Prostate gland (tissue), 2 donors: ENCODE measurements around the gene BRICD5. TPM values are rescaled to one million over a fixed set of nuclear protein-coding genes. Genes with fewer than 3 reads are reported as not detected.

Experiments
- DNase-seq: peaks from one replicate; pipeline ENCODE4 v3.0.0-alpha.2; 2019; ENCODE audit warnings: low spot score
- H3K27ac ChIP-seq, 2 donors: fragments of 200-600 bp; sonication (generic); 2 replicates each; pipeline ENCODE4 v1.5.1; 2017 to 2019
- H3K27me3 ChIP-seq: fragments of 200-600 bp; sonication (generic); replicated peaks from 2 replicates; pipeline ENCODE4 v1.5.1; 2019; ENCODE audit not compliant: insufficient read depth
- H3K36me3 ChIP-seq, 2 donors: fragments of 200-600 bp; sonication (generic); 1 replicate in 1 of 2; 2 replicates in 1 of 2; pipeline versions ENCODE4 v1.5.1 to v1.8.1; 2017 to 2019
- H3K4me1 ChIP-seq: fragments of 200-600 bp; sonication (generic); replicated peaks from 2 replicates; pipeline ENCODE4 v1.5.1; 2019
- H3K4me3 ChIP-seq, 2 donors: fragments of 200-600 bp; sonication (generic); 2 replicates each; pipeline ENCODE4 v1.5.1; 2017 to 2019
- H3K9me3 ChIP-seq: fragments of 200-600 bp; sonication (generic); 2 replicates; pipeline ENCODE4 v1.5.1; 2017
- POLR2A ChIP-seq: fragments of 450-650 bp; IDR thresholded peaks from one replicate; pipeline ENCODE4 v1.6.1; 2016; ENCODE audit warnings: antibody characterized with exemption, mild to moderate bottlenecking
- POLR2AphosphoS5 ChIP-seq: sonication (generic); formaldehyde crosslinking; IDR thresholded peaks from one replicate; pipeline ENCODE4 v1.6.1; 2017; ENCODE audit warnings: antibody characterized with exemption
- WGBS: methylation state at CpG from one replicate; pipeline ENCODE4 v1.1.5; 2018; 5-methylcytosine and 5-hydroxymethylcytosine counted together
- intact Hi-C: fragments of 100-400 bp; cut with DNase I; formaldehyde crosslinking; loops from one replicate; pipeline ENCODE4 v1.14.2; 2022
- total RNA-seq, 2 donors: library from RNA; depleted of rRNA; stranded (reverse); fragments of >200 nt; gene quantifications; one replicate each; pipeline ENCODE4 v1.1.0, GENCODE V29; 2016
- TF ChIP-seq, protein P1 (sequence below), 4 experiments: fragments of 200-600 bp in 2 of 4; fragments of 450-650 bp in 2 of 4; sonication (generic) in 2 of 4; IDR thresholded peaks; 1 replicate in 3 of 4; 2 replicates in 1 of 4; pipeline ENCODE4 v1.5.1; 2016 to 2019; ENCODE audit warnings: antibody characterized with exemption in 4 of 4, mild to moderate bottlenecking in 2 of 4, moderate library complexity in 2 of 4

The BRICD5 gene
- total RNA-seq, 2 donors from 2014 or later = 18.4 to 26.2 TPM

DNA sequence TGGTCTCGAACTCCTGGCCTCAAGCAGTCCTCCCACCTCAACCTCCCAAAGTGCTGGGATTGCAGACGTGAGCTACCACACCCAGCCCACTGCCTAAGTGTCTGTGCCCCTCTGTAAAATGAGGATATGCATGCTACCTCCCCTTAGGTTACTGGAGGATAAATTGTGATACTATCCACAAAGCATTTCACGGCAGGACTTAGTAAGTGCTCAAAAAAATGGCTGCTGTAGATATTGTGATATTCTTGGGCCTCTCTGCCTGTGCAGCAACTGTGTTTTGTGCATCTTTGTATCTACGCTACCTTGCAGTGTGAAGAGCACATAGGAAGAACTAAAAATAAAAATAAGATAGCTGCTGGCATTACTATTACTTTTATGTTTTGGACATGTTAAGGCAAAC is 12.4 kb downstream of the BRICD5 start:
- 68% methylated on average over 4 of the region's 4 CpGs for WGBS
- intact Hi-C loops = no loop called here

DNA sequence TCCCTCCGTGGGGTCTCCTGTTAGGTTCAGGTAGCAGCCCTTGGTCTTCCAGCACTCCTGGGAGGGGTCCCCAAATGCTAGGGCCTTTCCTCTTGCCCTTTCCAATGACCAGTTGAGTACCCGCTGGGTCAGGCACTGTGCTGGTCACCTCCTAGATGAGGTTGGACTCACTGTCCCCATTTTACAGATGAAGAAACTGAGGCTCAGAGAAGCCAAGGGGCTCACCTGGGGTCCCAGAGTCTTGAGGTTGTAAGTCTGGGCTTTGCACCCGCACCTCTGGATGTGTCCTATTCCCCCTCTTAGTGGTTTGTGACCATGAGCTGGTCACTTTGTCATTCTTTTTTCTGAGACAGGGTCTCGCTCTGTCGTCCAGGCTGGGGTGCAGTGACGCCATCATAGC is 12.9 kb downstream of the BRICD5 start:
- no peaks in the 10 kb centered on the region for H3K27me3 ChIP-seq
- H3K9me3 ChIP-seq = no peaks in the 10 kb centered on the region
- TF ChIP-seq POLR2A = no peak
- no peak for TF ChIP-seq POLR2AphosphoS5
- TF ChIP-seq, protein P1, sequence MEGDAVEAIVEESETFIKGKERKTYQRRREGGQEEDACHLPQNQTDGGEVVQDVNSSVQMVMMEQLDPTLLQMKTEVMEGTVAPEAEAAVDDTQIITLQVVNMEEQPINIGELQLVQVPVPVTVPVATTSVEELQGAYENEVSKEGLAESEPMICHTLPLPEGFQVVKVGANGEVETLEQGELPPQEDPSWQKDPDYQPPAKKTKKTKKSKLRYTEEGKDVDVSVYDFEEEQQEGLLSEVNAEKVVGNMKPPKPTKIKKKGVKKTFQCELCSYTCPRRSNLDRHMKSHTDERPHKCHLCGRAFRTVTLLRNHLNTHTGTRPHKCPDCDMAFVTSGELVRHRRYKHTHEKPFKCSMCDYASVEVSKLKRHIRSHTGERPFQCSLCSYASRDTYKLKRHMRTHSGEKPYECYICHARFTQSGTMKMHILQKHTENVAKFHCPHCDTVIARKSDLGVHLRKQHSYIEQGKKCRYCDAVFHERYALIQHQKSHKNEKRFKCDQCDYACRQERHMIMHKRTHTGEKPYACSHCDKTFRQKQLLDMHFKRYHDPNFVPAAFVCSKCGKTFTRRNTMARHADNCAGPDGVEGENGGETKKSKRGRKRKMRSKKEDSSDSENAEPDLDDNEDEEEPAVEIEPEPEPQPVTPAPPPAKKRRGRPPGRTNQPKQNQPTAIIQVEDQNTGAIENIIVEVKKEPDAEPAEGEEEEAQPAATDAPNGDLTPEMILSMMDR (IDR thresholded peaks at IDR 0.05) = no peak
- H3K27ac ChIP-seq = no peak overlapping the region
- no peak overlapping the region for H3K4me3 ChIP-seq
- WGBS = 72% methylated on average over 6 of the region's 6 CpGs
- intact Hi-C loops = no loop called here
- no peak for DNase-seq
- H3K36me3 ChIP-seq = no peaks in the 10 kb centered on the region
- no peaks in the 10 kb centered on the region for H3K4me1 ChIP-seq

More for the DNA sequence above, 12.4 kb downstream of the BRICD5 start:
- TF ChIP-seq, protein P1 (IDR thresholded peaks at IDR 0.05) = no peak
- TF ChIP-seq POLR2AphosphoS5 = no peak
- no peak for TF ChIP-seq POLR2A
- H3K27ac ChIP-seq = no peak overlapping the region
- H3K4me1 ChIP-seq = no peaks in the 10 kb centered on the region
- no peaks in the 10 kb centered on the region for H3K9me3 ChIP-seq
- H3K36me3 ChIP-seq = no peaks in the 10 kb centered on the region
- no peaks in the 10 kb centered on the region for H3K27me3 ChIP-seq
- DNase-seq = no peak
- no peak overlapping the region for H3K4me3 ChIP-seq

DNA sequence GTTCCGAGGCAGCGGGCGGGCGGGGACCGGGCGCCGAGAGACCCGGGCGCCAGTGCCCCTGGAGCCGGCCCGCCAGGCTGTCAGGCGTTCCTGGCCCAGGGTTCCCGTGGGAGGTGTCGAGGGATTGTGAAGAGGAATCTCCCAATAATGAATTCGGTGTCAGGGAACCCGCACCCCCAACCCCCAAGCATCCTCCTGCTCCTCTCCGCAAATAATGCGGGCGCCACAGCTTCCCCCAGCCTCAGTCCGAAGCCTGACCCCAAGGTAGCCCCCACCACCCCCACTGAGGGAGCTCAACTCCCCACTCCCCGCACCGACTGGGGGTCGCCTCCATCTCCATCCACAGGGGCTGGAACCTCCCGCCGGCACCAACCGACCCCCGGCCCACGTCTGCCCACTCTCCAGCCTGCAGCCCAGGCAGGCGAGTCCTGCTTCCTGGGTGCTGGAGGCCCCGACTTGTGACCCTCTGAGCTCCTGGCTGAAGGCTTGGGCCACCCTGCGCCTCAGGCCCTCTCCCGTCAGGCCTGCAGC is 13.6 kb downstream of the BRICD5 start:
- H3K36me3 ChIP-seq = no peaks in the 10 kb centered on the region
- no peaks in the 10 kb centered on the region for H3K27me3 ChIP-seq
- no peak overlapping the region for H3K27ac ChIP-seq
- TF ChIP-seq POLR2A (no peak), POLR2AphosphoS5 (no peak)
- TF ChIP-seq, protein P1 (IDR thresholded peaks at IDR 0.05) = no peak
- WGBS = 34% methylated on average over 24 of the region's 32 CpGs
- H3K9me3 ChIP-seq = no peaks in the 10 kb centered on the region
- no peak for DNase-seq
- H3K4me1 ChIP-seq = no peaks in the 10 kb centered on the region
- intact Hi-C loops = no loop called here
- peak overlapping the region; percentile 21 to 26 for H3K4me3 ChIP-seq

DNA sequence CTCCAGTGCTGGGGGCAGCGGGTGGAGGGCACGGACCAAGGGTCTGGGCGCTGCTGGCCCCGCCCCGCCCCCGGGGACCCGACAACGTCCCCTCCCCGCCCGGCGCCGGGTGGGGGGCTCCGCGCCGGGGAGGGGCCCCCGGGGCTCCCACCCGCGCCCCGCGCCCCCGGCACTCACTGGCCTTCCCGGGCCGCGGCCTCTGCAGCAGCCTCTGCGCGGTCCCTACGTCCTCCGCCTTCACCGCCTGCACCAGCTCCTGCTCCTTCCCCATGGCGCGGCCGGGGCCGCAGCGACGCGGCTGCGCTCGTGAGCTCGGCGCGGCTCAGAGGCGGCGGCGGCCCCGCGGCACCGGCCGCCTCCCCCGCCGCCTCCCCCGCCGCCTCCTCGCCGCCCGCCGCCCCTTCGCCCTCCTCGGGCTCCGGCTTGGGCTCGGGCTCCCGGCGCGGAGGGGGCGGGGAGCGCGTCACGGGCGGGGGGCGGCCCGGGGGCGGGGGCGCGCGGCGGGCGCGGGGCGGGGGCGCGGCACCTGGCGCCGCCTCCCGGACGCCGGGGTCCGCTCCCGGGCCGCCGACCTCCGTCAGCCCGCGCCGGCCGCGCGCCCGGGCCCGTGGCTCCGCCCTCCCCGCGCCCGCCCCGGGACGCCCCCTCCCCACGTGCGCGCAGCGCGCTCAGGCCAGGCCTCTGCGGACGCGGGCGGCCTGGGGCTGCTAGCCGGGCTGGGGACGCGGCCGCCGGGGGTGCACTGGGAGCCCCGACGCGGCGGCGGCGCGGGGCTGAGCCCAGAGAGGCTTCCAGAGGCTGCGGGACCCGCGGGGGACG is 14.3 kb downstream of the BRICD5 start, which contains the start of gene CASKIN1:
TSS of gene CASKIN1 (minus strand) at position 444 of the 819 bp plus-strand sequence. CDS start at position 271, 173 bp downstream.
- Histone ChIP-seq H3K4me3 (peak within 1 kb of the TSS; percentile 35 to 45), H3K27ac (no peak within 1 kb of the TSS), H3K36me3 (no peaks in the 10 kb centered on the region), H3K9me3 (no peaks in the 10 kb centered on the region), H3K4me1 (no peaks in the 10 kb centered on the region), H3K27me3 (no peaks in the 10 kb centered on the region)
- no peak for TF ChIP-seq POLR2A
- no peak for TF ChIP-seq POLR2AphosphoS5
- TF ChIP-seq, protein P1 (IDR thresholded peaks at IDR 0.05) = no peak
- DNase-seq = no peak
- under 1% methylated on average over 67 of the region's 129 CpGs for WGBS
- intact Hi-C loops = no loop called here
